ENCODE data around the gene NDUFS6. TPM values are rescaled to one million over a fixed set of nuclear protein-coding genes. Genes with fewer than 3 reads are reported as not detected.

The NDUFS6 gene
- total RNA-seq, 1 donor from 2014 or later = 28.9 TPM

GRCh38 chr5:1782385-1783215, 18.6 kb upstream of the NDUFS6 start:
- DNase-seq (ENCODE audit: low read depth in 2 of 2) = no peak

GRCh38 chr5:1783216-1783554, 18.0 kb upstream of the NDUFS6 start:
- DNase-seq (ENCODE audit: low read depth in 2 of 2) = no peak

GRCh38 chr5:1784197-1785050, 16.8 kb upstream of the NDUFS6 start:
- no peak for DNase-seq (ENCODE audit: low read depth in 2 of 2)

- DNase-seq (ENCODE audit: low read depth in 2 of 2) = no peak
These were observed 16.1 kb upstream of the NDUFS6 start for GRCh38 chr5:1785062-1785461.

GRCh38 chr5:1785984-1786383, 15.2 kb upstream of the NDUFS6 start:
- no peak for DNase-seq (ENCODE audit: low read depth in 2 of 2)

- no peak for DNase-seq (ENCODE audit: low read depth in 2 of 2)
These were observed 14.4 kb upstream of the NDUFS6 start for GRCh38 chr5:1786621-1787471.

GRCh38 chr5:1787472-1788047, 13.6 kb upstream of the NDUFS6 start:
- DNase-seq (ENCODE audit: low read depth in 2 of 2) = no peak

- no peak for DNase-seq (ENCODE audit: low read depth in 2 of 2)
These were observed 13.0 kb upstream of the NDUFS6 start for GRCh38 chr5:1788200-1788599.

GRCh38 chr5:1788828-1789227, 12.4 kb upstream of the NDUFS6 start:
- DNase-seq (ENCODE audit: low read depth in 2 of 2) = no peak

- peak in 1 of 2 donors; percentile 27 for DNase-seq (ENCODE audit: low read depth in 2 of 2)
These were observed 11.8 kb upstream of the NDUFS6 start for GRCh38 chr5:1789438-1789833.

- DNase-seq (ENCODE audit: low read depth in 2 of 2) = peak in 1 of 2 donors; percentile 76
These were observed 11.3 kb upstream of the NDUFS6 start for GRCh38 chr5:1789834-1790471.

GRCh38 chr5:1791176-1791575, 10.0 kb upstream of the NDUFS6 start:
- DNase-seq (ENCODE audit: low read depth in 2 of 2) = no peak

- peak in 1 of 2 donors; percentile 84 for DNase-seq (ENCODE audit: low read depth in 2 of 2)
These were observed 8.4 kb upstream of the NDUFS6 start for GRCh38 chr5:1792842-1793266.

GRCh38 chr5:1793301-1793740, 7.9 kb upstream of the NDUFS6 start:
- DNase-seq (ENCODE audit: low read depth in 2 of 2) = peak in 1 of 2 donors; percentile 41

- DNase-seq (ENCODE audit: low read depth in 2 of 2) = peak in 1 of 2 donors; percentile 4
These were observed 7.0 kb upstream of the NDUFS6 start for GRCh38 chr5:1793966-1794900.

GRCh38 chr5:1794901-1795290, 6.3 kb upstream of the NDUFS6 start:
- DNase-seq (ENCODE audit: low read depth in 2 of 2) = no peak

- no peak for DNase-seq (ENCODE audit: low read depth in 2 of 2)
These were observed 5.7 kb upstream of the NDUFS6 start for GRCh38 chr5:1795506-1795905.

- no peak for DNase-seq (ENCODE audit: low read depth in 2 of 2)
These were observed 5.3 kb upstream of the NDUFS6 start for GRCh38 chr5:1795931-1796330.

- no peak for DNase-seq (ENCODE audit: low read depth in 2 of 2)
These were observed 4.7 kb upstream of the NDUFS6 start for GRCh38 chr5:1796371-1797102.
